GM18858 (cell line): Measurements from ENCODE around the gene RANBP3.

Experiments
- ATAC-seq: cut with Tn5 transposase; IDR thresholded peaks from one replicate; pipeline ENCODE4 v1.9.1; 2021; ENCODE audit not compliant: unreplicated experiment

RANBP3 gene

DNA sequence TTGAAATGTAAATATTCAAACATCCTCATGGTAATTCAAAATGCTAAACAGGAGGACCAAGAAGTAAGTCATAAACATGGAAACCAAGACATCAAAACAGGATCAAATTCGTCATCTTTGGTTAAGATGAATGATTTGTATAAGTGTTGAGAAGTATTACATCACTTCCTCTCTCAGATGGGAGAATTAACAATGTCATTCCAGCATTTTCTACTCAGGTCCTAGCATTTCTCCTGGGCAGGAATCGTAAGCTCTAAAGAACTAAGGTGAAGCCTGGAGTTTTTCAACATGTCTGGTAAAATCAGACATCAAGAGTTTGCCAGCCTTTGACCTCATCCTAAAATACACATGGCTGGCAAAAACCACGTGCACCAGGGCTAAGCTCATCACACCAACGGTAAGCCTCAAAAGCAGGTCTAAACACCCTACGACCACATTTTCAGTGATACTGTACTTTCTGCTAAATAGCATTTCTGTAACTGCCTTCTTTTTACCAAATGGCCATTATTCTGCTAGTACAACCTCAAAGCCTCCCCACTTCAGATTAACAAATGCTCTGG is 24.8 kb downstream of the RANBP3 start:
- ATAC-seq = no peak

GRCh38 chr19:5952193-5953029 is 25.5 kb downstream of the RANBP3 start:
- ATAC-seq = no peak

- no peak for ATAC-seq
Observed at GRCh38 chr19:5951338-5951861, 26.5 kb downstream of the RANBP3 start.

- ATAC-seq = no peak
Observed at GRCh38 chr19:5950741-5951140, 27.2 kb downstream of the RANBP3 start.

DNA sequence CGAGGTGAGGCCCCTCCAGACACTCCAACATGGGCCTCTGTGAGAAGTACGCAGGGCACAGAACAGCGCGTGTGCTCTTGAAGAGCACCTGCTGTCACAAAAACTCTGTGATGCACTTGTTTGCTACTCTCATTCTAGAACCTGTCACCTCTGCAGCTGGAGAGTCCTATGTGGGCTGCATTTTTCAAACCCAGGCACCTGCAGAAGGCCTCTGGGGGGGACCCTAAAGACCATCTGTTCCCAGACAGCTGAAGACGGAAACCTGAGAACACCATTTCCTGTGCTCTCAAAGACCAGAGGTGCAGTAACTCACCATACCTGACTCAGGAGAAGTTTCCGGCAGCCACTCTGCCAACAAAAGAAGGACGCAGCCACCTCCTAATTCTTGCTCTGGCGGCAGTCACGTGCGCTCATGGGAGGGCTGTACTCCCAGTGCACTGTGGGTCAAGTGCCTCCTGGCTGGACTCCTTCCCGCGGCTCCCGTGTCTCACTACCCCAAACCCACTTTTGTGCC is 28.1 kb downstream of the RANBP3 start:
- ATAC-seq = no peak

DNA sequence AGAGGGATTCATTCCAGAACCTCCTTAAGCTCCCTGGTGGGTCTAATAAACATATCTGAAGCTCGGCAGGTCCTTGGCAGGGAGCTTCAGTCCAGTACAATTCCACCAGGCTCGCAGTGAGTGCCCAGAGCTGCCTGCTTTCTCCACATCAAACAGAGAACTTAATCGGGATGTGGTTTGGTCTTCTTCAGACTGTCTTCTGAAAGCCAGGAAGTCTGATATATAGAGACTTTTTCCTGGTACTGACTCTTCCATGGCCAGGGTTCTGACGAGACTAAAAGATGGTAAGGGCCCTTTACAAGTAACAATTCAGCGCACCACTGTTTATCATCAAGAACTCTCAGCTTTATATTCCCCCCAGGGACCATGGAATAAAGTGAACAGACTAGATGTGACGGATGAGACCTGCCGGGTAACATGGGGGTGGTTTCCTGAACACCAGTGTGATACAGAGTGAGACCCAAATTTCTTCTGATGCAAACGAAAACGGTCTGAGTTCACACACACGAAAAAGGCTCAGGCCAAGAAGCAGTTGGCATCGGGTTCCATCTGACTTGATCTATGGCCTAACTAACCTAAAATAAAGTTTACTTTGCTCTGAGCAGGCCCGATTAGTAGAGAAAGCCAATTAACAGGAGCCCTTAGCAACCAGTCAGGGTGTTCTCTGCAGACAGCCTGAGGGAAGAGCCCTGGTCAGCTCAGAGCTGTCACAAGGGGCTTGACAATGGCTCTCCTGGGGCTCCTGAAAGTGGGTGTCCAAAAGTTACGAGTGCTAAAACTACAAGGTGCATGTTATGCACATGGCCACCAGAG is 29.0 kb downstream of the RANBP3 start:
- ATAC-seq = no peak

GRCh38 chr19:5947435-5947834 is 30.5 kb downstream of the RANBP3 start:
- ATAC-seq = no peak

DNA sequence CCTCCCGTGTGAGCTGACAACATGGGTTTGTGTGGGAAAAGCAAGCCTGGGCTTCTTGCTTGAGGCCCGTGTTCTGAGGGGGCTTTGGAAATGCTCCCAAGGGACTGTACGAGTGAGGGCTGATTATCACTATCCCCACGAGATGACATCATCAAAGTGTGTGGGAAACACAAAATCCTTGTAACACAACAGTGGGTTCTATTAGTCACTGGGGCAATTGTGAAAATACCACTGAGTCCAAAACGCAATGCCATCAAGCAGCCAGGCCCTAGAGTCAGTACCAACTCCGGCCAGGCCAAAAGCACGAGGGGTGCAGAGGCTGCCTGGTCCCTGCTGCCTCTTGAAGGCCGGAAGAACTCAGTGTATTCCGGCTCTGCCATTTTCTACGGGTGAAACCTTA is 34.3 kb downstream of the RANBP3 start:
- ATAC-seq = no peak

- no peak for ATAC-seq
Observed at GRCh38 chr19:5943045-5943444, 34.9 kb downstream of the RANBP3 start.

GRCh38 chr19:5941673-5942072 is 36.3 kb downstream of the RANBP3 start:
- no peak for ATAC-seq

DNA sequence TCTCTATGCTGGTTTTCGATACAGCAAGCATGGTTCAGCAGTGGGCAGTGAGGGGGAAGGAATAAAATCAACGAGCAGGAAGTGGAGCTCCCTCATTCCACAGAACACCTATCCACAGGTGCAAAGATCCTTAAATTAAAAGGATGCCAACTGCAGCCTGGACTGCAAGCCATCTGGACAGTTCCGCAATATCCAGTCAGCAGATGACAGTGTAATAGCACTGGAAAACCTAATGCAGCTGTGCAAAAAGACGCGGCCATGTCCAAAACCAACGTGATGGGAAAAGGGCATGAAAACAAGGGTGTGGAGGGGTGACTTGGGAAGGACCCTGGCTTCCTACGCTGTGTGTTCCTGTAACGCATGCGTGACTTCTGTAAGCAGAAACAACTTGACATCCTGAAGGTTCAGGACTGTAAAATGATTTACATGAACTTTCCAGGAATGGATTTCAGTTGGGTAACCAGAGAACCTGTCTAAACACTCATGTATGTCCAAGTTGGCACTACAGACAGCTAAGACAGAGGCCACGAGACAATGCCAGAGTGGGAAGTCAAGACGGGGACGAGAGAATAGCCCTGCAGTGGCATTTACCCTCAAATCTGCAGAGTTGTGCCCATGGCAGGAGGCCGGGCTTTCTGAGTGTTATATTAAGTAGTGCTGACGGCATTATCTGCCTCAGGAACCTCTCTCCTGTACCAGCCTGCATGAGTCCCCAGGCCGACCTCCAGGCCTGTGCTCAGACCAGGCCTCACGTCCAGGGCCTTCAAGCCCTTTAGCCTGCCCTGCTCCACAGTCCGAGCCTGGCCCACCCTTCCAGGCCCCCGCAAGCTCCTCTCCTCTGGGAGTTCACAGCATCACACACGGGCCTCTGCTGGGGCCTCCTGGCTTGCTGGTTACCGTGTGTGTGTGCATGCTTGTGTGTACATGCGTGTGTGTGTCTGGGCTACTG is 37.4 kb downstream of the RANBP3 start:
- ATAC-seq = no peak

GRCh38 chr19:5937550-5937949 is 40.4 kb downstream of the RANBP3 start:
- ATAC-seq = no peak

DNA sequence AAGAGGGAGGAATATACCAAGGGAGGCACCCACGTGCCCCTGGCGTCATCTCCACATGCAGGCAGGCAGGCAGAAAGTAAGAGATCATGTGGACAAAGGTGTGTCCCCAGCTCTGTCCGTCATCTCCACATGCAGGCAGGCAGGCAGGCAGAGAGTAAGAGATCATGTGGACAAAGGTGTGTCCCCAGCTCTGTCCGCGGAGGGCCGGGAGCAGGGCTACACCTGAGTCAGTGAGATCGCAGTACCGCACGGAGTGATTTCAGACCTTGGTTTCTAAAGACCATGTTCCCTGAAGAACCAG is 41.7 kb downstream of the RANBP3 start:
- ATAC-seq = no peak

DNA sequence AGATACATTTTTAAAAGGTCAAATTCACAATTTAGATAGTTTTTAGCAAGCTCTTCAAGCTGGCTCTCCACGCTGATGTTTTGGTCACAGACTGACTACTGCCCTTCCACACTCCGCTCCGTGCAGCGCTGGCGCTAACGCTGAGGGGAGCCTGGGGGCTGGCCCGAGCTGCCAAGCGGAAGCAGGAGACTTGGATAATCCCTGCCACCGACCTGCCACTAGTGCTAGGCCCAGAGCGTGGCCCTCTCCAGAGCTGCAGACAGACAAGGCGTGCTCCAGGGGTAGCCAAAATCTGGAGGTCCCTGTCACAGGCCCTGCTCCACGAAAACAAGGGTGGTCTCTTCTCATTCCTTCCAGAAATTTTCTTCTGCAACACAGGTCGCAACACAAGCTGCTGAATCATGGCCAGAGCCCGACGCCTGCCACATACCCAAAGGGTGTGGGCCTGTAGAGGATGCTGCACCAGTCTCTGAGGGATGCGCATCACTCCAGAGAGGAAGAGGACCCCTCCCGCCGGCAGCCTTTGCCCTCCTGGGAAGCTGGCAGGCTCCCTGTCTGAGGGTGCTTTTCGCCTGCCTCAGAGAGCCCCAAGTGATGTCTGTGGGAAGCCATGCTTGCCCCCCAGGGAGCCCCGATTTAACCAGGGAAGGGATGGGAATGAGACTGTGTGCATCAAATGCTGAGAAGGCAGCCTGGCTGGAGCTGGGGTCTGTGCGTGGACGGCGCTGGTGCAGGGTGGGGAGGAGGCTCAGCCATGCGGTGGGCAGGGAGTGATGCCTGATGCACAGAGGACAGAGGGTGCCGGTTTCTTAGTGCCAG is 42.3 kb downstream of the RANBP3 start:
- no peak for ATAC-seq

DNA sequence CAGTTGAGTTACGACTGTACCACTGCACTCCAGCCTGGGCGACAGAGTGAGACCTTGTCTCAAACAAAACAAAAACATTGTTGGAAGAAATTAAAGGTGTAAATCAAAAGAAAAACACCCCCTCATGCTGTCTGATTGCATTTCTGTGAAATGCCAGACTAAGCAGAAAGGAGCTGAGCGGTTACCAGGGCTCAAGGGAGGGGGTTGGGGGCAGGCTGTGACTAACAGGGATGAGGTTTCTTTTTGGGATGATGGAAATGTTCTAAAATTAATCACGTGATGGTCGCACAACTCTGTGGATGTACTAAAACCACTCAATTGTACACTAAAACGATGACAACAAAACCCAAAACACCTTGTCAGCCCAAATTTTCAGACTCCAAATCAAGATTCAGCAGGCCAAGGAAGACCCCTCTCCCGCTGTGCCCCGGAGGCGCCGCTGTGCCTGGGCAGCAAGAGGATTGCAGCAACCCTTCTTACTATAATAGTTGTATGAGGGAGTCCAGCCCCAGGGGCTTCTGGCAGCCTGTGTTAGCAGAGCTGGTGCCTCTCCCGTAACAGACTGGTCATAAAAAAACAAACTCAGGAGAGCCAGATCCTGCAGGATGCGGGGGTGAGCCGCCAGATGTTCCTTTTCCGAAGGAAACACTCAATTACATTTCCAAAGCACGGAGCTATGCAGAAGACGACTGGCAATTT is 43.0 kb downstream of the RANBP3 start:
- ATAC-seq = no peak

- ATAC-seq = no peak
Observed at GRCh38 chr19:5934069-5934401, 43.9 kb downstream of the RANBP3 start.

- no peak for ATAC-seq
Observed at GRCh38 chr19:5933391-5934068, 44.4 kb downstream of the RANBP3 start.

DNA sequence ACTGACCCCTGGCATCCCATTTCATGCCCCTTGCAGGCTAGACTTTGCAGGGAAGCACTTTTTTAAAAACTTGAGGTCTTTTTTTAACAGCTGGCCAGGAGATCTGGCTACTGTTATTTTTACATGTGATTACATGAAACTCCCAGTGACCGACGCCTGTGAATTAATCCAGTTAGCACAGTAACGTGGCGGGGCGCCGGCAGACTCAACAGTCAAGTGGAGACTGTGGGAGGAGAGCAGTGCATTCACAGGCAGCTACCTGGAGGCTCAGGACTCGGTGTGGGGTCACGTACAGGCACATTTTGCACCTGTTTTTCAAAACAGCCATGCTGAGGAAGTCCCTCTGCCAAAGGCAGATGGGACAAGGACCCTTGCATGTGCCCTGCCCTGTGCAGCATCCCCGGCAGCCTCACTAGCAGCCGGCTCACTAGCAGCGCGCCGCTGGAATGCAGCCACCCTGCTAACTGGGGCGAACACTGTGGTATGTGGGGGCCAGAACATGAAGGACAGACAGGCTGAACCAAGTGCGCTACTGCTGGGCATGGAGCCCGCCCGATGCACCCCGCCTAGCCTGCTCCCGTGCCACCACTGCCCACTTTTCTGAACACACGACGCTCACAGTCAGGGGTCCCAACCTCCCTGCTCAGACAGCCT is 45.2 kb downstream of the RANBP3 start:
- ATAC-seq = no peak
